Aorta (tissue), 5 donors: ENCODE measurements around the gene TXNDC5. TPM values are rescaled to one million over a fixed set of nuclear protein-coding genes. Genes with fewer than 3 reads are reported as not detected.

Experiments used
- ATAC-seq: fragments of 200-7000 bp; cut with Tn5 transposase; one replicate; pipeline ENCODE4 v1.9.1; 2022; ENCODE audit warnings: moderate library complexity; ENCODE audit not compliant: low FRiP score
- DNase-seq, 2 donors: peaks; one replicate each; pipeline ENCODE4 v3.0.0-alpha.2; 2020
- H3K27ac ChIP-seq, 2 donors: one replicate each; pipeline ENCODE4 v1.5.1; 2013; ENCODE audit warnings: low read length in 2 of 2, mild to moderate bottlenecking in 2 of 2, moderate library complexity in 2 of 2, control low read depth in 1 of 2, inconsistent platforms in 1 of 2, low read depth in 1 of 2
- H3K27me3 ChIP-seq, 2 donors: one replicate each; pipeline ENCODE4 v1.6.1; 2013; ENCODE audit warnings: control low read depth in 1 of 2, low read length in 1 of 2, mild to moderate bottlenecking in 1 of 2, moderate library complexity in 1 of 2; ENCODE audit not compliant: insufficient read depth in 2 of 2, control insufficient read depth in 1 of 2
- H3K36me3 ChIP-seq, 2 donors: one replicate each; pipeline ENCODE4 v1.6.1; 2013; ENCODE audit warnings: control low read depth in 1 of 2, low read length in 1 of 2, mild to moderate bottlenecking in 1 of 2; ENCODE audit not compliant: insufficient read depth in 2 of 2, control insufficient read depth in 1 of 2
- H3K4me1 ChIP-seq, 2 donors: one replicate each; pipeline ENCODE4 v1.6.1; 2013; ENCODE audit warnings: low read length in 2 of 2, control low read depth in 1 of 2, mild to moderate bottlenecking in 1 of 2, moderate library complexity in 1 of 2; ENCODE audit not compliant: insufficient read depth in 2 of 2, control insufficient read depth in 1 of 2
- H3K4me3 ChIP-seq, 2 donors: one replicate each; pipeline ENCODE4 v1.5.1; 2013; ENCODE audit warnings: low read length in 2 of 2, control low read depth in 1 of 2, mild to moderate bottlenecking in 1 of 2
- H3K9me3 ChIP-seq: one replicate; pipeline ENCODE4 v1.6.1; 2013; ENCODE audit warnings: mild to moderate bottlenecking, low read length; ENCODE audit not compliant: control insufficient read depth
- WGBS, 2 donors: extraction: QIAGEN DNeasy Blood & Tissue Kit; methylation state at CpG; one replicate each; pipeline ENCODE4 v1.1.7; 2013; 5-methylcytosine and 5-hydroxymethylcytosine counted together
- intact Hi-C, 2 donors: fragments of 100-400 bp; cut with DNase I; formaldehyde crosslinking; loops; one replicate each; pipeline versions ENCODE4 v1.14.2 to v1.15.0; 2022
- polyA plus RNA-seq, 2 donors: library from polyadenylated mRNA; stranded (reverse); fragments of 200-250 nt; gene quantifications; one replicate each; pipeline ENCODE4 v1.2.3, GENCODE V29; 2013
- total RNA-seq, 2 donors: library from RNA; stranded (reverse); fragmentation: NEBNext Ultra II Directional; extraction: Animal tissue kit (Norgen Biotek cat#: 25700); gene quantifications; one replicate each; pipeline ENCODE4 v1.2.1, GENCODE V29; 2021
- donor health status: healthy with polysubstance abuse.
- donor health status: Bipolar disorder and iron deficiency.
- donor health status: DM: no; HTN: no; CAD: no.
- donor health status: DM: no; HTN: no; CAD: no.
- donor health status: DM: yes; HTN: yes; CAD: no.

The TXNDC5 gene
- total and polyA plus RNA-seq, 4 donors, result 62.5 to 96.7 (median 94.3) TPM

GRCh38 chr6:7879043-7879442 lies 31.5 kb downstream of the TXNDC5 start:
- H3K9me3 ChIP-seq, result no peaks in the 10 kb centered on the region
- H3K27ac ChIP-seq, result no peak overlapping the region
- peaks cover 14 to 19% of the 10 kb centered on the region in 2 donors for H3K36me3 ChIP-seq
- intact Hi-C loops, result no loop called here
- no peaks in the 10 kb centered on the region for H3K27me3 ChIP-seq
- no peaks in the 10 kb centered on the region for H3K4me1 ChIP-seq
- no peak for ATAC-seq
- no peak for DNase-seq
- WGBS, 2 donors, result 90 to 94% methylated on average over 2 of the region's 2 CpGs
- H3K4me3 ChIP-seq, result no peak overlapping the region

- intact Hi-C loops, result no loop called here
Observed at GRCh38 chr6:7878401-7878964, 32.1 kb downstream of the TXNDC5 start.

GRCh38 chr6:7868926-7869325 lies 41.7 kb downstream of the TXNDC5 start:
- ATAC-seq (no peak), DNase-seq (no peak)
- Histone ChIP-seq H3K9me3 (peaks cover 1% of the 10 kb centered on the region), H3K27ac (no peak overlapping the region), H3K36me3 (no peaks in the 10 kb centered on the region), H3K4me3 (no peak overlapping the region), H3K27me3 (no peaks in the 10 kb centered on the region), H3K4me1 (no peaks in the 10 kb centered on the region)
- 94 to 98% methylated on average over 10 of the region's 10 CpGs for WGBS, 2 donors
- intact Hi-C loops, result no loop called here

More at GRCh38 chr6:7878401-7878964, 32.1 kb downstream of the TXNDC5 start:
- DNase-seq (no peak), ATAC-seq (no peak)
- no peaks in the 10 kb centered on the region for H3K27me3 ChIP-seq
- H3K27ac ChIP-seq, result no peak overlapping the region
- no peak overlapping the region for H3K4me3 ChIP-seq
- peaks cover 14 to 19% of the 10 kb centered on the region in 2 donors for H3K36me3 ChIP-seq
- 94 to 95% methylated on average over 10 of the region's 10 CpGs for WGBS, 2 donors
- no peaks in the 10 kb centered on the region for H3K9me3 ChIP-seq
- no peaks in the 10 kb centered on the region for H3K4me1 ChIP-seq

- no peaks in the 10 kb centered on the region for H3K27me3 ChIP-seq
- WGBS, 2 donors, result 92 to 93% methylated on average over 1 of the region's 1 CpG
- H3K27ac ChIP-seq, result no peak overlapping the region
- intact Hi-C loops, result no loop called here
- DNase-seq (no peak), ATAC-seq (no peak)
- H3K4me1 ChIP-seq, result no peaks in the 10 kb centered on the region
- H3K9me3 ChIP-seq, result no peaks in the 10 kb centered on the region
- no peak overlapping the region for H3K4me3 ChIP-seq
- H3K36me3 ChIP-seq, result no peaks in the 10 kb centered on the region
Observed at GRCh38 chr6:7866526-7866925, 44.1 kb downstream of the TXNDC5 start.

GRCh38 chr6:7865781-7866180 lies 44.8 kb downstream of the TXNDC5 start:
- 10 to 16% methylated on average over 6 of the region's 6 CpGs for WGBS, 2 donors
- DNase-seq (no peak), ATAC-seq (no peak)
- intact Hi-C loops, result no loop called here
- H3K9me3 ChIP-seq, result no peaks in the 10 kb centered on the region
- no peaks in the 10 kb centered on the region for H3K36me3 ChIP-seq
- H3K4me3 ChIP-seq, result no peak overlapping the region
- H3K27me3 ChIP-seq, result no peaks in the 10 kb centered on the region
- H3K4me1 ChIP-seq, result no peaks in the 10 kb centered on the region
- H3K27ac ChIP-seq, result no peak overlapping the region

GRCh38 chr6:7859591-7859990 lies 51.0 kb downstream of the TXNDC5 start:
- Histone ChIP-seq H3K36me3 (no peaks in the 10 kb centered on the region), H3K4me3 (no peak overlapping the region), H3K27me3 (no peaks in the 10 kb centered on the region), H3K9me3 (no peaks in the 10 kb centered on the region), H3K4me1 (no peaks in the 10 kb centered on the region), H3K27ac (no peak overlapping the region)
- ATAC-seq (no peak), DNase-seq (no peak)
- intact Hi-C loops, result no loop called here
- WGBS, 2 donors, result 67 to 73% methylated on average over 6 of the region's 6 CpGs

- no peaks in the 10 kb centered on the region for H3K36me3 ChIP-seq
- H3K27me3 ChIP-seq, result no peaks in the 10 kb centered on the region
- ATAC-seq (no peak), DNase-seq (no peak)
- no peak overlapping the region for H3K4me3 ChIP-seq
- H3K4me1 ChIP-seq, result peaks cover 0 to 2% of the 10 kb centered on the region in 2 donors
- no peak overlapping the region for H3K27ac ChIP-seq
- intact Hi-C loops, result no loop called here
- H3K9me3 ChIP-seq, result peaks cover 4% of the 10 kb centered on the region
Observed at GRCh38 chr6:7851780-7852179, 58.8 kb downstream of the TXNDC5 start.

- Histone ChIP-seq H3K4me1 (peaks cover 0 to 2% of the 10 kb centered on the region in 2 donors), H3K27ac (no peak overlapping the region), H3K9me3 (peaks cover 4% of the 10 kb centered on the region), H3K4me3 (no peak overlapping the region), H3K36me3 (no peaks in the 10 kb centered on the region), H3K27me3 (no peaks in the 10 kb centered on the region)
- intact Hi-C loops, result no loop called here
- DNase-seq, result no peak
- WGBS, 2 donors, result 94 to 95% methylated on average over 4 of the region's 4 CpGs
- ATAC-seq, result no peak
Observed at GRCh38 chr6:7848229-7848628, 62.4 kb downstream of the TXNDC5 start.

- DNase-seq, result no peak
- intact Hi-C loops, result no loop called here
- Histone ChIP-seq H3K4me1 (peaks cover 0 to 2% of the 10 kb centered on the region in 2 donors), H3K4me3 (no peak overlapping the region), H3K27me3 (no peaks in the 10 kb centered on the region), H3K36me3 (no peaks in the 10 kb centered on the region), H3K9me3 (peaks cover 2% of the 10 kb centered on the region), H3K27ac (peak overlapping the region in 1 of 2 donors; percentile 36)
- ATAC-seq, result peak; percentile 67
- 15 to 17% methylated on average over 7 of the region's 7 CpGs for WGBS, 2 donors
Observed at GRCh38 chr6:7846966-7847818, 63.4 kb downstream of the TXNDC5 start.
